GM15510 (cell line): ENCODE measurements around the gene ROCK2.

Experiments used
- POLR2A ChIP-seq: IDR thresholded peaks from 3 replicates; pipeline ENCODE4 v1.6.1; 2011; ENCODE audit warnings: borderline replicate concordance; ENCODE audit not compliant: insufficient read length; ENCODE audit errors: extremely low read depth

The ROCK2 gene

GRCh38 chr2:11144077-11144737, 200.2 kb downstream of the ROCK2 start:
- TF ChIP-seq POLR2A, result no peak

- TF ChIP-seq POLR2A, result no peak
Observed at GRCh38 chr2:11142987-11143386, 201.4 kb downstream of the ROCK2 start.

GRCh38 chr2:11142330-11142729, 202.1 kb downstream of the ROCK2 start:
- no peak for TF ChIP-seq POLR2A

GRCh38 chr2:11141319-11141718, 203.1 kb downstream of the ROCK2 start:
- no peak for TF ChIP-seq POLR2A

GRCh38 chr2:11140492-11140891, 203.9 kb downstream of the ROCK2 start:
- no peak for TF ChIP-seq POLR2A

GRCh38 chr2:11134349-11134748, 210.1 kb downstream of the ROCK2 start:
- TF ChIP-seq POLR2A, result no peak

GRCh38 chr2:11133936-11134320, 210.5 kb downstream of the ROCK2 start:
- TF ChIP-seq POLR2A, result no peak

GRCh38 chr2:11133238-11133935, 211.0 kb downstream of the ROCK2 start:
- no peak for TF ChIP-seq POLR2A

- TF ChIP-seq POLR2A, result no peak
Observed at GRCh38 chr2:11132036-11132671, 212.3 kb downstream of the ROCK2 start.

GRCh38 chr2:11131166-11131920, 213.1 kb downstream of the ROCK2 start:
- TF ChIP-seq POLR2A, result no peak
